ENCODE results near the gene CCDC141.

CCDC141 gene

DNA sequence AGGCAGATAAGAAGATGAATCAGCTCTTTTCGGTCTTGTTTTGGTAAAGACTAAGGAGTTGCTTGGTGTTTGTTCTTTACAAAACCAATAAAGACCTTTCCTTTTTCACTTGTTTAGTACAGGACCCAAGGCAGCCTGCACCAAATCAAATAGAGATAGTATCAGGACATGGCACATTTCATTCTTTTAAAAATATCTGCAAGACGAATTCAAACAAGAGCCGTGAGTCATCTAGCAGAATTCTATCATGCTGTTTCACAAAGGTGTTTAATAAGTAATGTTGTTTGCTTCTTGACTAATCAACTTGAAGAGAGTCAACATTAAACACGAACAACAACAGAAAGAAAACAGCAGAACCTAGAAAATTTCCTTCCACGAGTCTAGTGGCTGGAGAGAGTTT lies 139.9 kb downstream of the CCDC141 start:
- no peak for DNase-seq

DNA sequence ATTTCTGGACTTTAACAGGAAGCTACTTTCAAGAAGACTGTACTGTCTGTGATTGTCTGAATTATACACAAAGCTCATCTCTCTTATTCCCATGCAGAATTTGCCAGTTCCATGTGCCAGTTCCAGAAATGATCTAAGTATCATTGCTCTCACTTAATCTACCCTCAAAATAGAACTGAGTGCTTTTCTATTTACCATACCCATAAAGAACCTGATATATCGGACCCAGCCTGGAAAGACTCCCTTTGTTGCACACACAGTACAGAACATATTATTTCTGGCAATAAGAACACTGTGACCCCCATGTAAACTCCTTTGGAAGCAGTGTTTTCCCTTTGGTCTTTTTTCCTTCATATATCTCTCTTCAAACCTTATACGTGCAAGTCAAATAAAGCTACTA lies 140.4 kb downstream of the CCDC141 start:
- no peak for DNase-seq

DNA sequence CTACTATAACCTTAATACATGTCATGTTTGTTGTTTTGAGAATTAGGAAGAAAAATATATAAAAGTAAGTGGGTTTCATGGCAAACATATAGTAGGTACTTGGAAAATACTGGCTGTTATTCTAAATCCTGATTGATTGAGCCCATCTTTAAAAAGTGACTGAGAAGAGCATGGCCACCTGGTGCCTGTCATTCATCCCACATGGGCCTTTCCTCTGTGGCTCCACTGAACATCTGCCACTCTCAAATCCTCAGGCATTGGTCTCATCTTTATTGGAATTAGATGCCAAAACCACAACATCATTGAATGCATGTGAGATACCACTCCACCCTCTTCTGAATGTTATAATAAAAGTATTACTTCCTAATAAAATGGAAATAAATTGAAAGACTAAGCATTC lies 141.1 kb downstream of the CCDC141 start:
- DNase-seq, result no peak

DNA sequence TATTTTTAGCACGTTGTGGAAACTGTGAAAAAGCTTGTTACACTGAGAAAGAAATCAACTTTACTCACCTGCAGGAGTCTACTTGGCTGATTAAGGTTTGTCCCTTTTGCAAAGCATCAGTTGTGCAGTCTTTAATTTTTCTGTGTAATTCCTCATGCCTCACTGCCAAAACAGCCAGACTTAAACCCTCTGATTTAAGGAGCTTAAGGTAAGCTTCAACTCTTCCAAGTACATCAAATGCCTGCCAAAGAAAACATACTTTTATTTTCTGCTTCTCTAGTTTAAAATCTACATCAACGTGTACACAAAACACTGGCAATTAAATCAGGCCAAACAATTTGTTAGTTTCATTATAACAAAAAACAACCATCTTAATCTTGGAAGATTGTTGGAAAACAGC lies 144.7 kb downstream of the CCDC141 start:
- no peak for DNase-seq

DNA sequence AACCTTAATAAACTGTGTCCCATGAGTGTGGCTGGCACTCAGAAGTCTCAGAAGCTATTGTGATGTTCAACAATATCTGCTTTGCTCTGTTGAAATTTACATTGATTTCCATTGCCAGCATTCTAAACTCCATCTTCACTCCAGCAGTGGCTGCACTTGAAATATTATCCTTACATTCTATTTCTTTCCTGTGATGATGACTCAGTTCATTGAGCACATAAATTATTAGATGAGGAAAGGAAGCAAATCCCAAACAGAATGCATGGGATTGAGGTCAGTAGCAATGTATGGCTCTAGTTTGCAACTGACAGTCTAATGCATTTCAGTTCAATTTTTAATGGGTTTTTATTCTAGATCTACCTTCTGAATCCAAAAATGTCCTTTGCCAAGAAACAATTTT lies 150.3 kb downstream of the CCDC141 start:
- no peak for DNase-seq

DNA sequence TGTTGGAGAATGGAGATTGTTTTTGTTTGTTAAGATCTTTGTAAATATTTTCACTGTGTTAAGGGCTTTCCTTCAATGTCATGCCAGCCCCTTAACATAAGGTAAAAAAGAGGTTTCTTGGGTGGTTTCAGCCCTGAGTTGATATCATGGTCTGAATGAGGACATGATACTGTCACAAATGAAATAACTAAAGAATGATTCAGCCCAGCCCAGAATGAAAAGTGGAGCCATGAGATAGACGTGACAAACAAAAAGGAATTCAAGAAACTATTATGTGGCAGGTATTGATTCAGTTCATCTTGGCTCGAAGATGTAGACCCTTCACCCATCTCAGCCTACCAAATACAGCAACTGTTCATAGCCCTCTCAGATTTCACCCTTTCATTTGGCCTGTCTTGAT lies 154.1 kb downstream of the CCDC141 start:
- no peak for DNase-seq

DNA sequence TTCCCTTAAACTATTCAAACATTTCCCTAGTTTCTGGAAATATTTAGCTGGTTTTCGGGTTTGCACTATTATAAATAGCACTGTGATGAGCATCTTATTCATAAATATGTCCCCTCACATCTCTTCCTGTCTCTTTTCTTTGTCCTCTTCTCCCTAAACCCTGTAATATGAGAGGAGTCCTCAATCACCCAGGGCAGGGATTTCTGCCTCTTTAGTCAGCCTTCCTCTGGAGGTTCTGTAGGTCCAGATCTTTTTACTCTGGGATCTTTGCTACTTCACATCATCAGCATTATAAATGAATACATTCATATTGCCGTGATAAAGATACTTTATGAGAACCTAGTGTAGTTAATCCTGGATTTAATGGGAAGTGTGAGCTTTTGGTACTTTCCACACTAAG lies 154.8 kb downstream of the CCDC141 start:
- DNase-seq, result no peak

DNA sequence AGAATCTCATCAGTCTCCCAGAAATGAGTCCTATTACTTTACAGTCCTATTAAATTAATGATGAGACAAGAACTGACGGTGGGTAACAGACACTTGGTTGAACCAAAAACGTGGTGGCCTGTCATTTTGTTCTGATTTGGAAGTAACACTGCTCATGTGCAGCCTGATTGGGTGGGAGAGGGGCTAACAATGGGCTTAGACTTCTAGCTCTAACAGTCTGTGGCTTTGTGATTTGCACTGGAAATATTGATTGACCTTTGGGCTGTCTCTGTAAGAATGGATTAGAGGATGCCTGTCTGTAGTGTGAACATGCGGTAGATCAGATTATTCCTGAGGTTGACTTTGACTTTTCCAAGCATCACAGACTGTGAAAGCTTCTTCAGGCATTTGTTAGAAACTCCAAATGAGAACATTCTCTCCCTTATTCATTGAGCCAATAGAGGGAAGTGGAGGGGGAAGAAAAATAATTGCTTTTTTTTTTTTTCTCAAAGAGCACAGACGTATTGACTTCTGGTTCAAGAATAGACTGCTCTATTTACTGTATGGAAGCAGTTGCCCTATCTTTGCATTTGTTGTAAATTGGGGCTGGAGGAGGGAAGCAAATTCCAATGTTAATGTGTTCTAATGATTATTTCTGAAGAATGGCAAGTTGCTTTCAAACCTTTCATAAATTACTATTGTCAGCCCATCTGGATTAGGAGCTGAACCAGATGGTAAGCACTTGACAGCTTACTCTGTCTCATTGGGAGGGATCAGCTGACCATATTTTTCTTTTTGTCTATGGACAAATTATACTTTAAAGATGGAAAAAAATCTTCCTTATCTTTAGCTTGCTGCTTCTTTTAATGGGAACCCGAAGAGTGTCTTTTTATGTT lies 156.9 kb downstream of the CCDC141 start:
- DNase-seq, result no peak

DNA sequence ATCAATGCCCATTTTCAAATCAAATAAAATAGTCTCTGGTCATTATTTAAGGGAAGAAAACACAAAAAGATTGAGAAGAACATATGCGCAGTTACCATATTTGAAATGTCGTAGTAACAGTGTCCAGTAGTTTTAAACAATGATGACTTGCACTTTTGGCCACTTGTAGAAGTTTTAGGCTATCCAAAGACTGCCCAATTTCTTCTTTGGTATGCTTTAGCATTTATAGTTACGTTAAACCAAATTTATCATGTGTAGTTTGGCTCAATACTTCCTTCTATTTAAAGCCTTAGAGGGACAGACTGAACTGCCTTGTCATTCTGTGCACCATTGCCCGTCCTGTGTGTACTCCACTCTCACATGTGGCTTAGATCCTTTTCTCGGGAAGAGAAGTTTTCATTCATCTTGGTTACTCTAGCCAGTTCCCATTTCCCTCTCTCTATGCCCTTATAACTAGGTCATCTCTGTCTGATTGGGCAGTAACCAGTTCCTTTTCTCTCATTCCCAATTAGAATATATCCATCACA lies 157.9 kb downstream of the CCDC141 start:
- DNase-seq, result no peak

DNA sequence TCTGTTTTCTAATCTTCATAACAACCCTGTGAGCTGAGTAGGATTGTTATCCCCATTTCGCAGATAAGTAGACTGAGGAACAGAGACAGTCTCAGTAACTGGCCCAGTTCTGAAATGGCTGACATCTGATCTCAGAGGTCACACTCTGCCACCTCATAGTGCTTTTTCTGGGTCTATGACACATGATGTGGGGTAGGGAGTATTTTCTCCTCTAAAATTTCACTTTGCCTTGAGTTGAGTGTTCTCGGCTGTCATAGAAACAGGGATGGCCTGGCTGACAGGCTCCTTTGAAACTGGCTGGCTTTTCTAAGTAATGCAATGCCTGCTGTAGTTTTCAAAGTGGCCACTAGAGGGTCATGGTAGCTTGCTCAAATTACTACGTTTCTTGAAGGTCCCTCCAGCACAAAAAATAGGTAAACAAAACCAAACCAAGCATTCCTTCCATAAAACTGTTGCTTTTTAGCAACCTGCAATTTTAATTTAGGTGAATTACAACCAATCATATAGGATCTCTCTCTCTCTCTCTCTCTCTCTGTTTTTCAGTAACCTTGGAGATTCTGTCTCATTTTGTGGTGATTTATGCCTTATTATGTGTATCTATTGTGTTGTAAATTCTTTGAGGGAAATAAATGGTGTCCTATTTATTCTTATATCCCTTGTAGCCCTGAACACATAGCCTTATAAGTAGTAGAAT lies 158.5 kb downstream of the CCDC141 start:
- DNase-seq, result peak; percentile 10

DNA sequence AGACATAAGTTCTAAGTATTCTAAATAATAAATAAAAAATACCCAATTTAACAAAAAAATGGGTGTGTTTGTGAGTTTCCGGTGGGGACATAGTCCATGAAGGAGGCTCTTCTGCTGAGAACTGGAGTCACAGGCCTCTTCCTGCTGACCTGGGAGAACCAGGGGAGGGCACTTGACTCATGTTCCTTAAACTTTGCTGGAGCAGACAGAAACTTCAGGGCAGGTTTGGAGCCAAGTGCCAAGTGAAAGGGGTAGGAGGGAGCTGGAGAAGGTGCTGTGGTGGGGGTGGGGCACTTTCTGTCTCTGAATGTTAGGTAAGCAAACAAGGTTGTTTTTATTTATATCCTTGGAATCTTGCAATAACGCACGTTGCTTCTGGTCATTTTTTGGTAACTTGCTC lies 163.9 kb downstream of the CCDC141 start:
- DNase-seq, result no peak

DNA sequence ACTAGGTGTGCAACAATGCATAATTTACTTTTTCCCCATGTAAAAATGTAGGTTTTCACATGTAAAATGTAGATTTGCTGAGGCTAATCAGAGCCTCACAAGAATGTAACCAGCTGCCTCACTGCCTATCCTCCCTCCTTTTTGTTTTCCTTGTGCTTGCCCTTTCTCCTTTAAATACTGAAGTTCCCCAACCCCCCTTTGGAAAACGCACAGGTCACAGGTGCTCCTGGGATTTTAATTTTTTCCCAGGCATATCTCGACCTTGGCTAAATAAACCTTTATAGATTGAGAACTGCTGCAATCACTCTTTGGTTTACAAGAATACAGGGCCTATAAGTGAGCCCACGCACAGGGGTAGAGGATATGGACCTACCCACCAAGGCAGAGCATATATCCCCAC lies 165.5 kb downstream of the CCDC141 start:
- no peak for DNase-seq

DNA sequence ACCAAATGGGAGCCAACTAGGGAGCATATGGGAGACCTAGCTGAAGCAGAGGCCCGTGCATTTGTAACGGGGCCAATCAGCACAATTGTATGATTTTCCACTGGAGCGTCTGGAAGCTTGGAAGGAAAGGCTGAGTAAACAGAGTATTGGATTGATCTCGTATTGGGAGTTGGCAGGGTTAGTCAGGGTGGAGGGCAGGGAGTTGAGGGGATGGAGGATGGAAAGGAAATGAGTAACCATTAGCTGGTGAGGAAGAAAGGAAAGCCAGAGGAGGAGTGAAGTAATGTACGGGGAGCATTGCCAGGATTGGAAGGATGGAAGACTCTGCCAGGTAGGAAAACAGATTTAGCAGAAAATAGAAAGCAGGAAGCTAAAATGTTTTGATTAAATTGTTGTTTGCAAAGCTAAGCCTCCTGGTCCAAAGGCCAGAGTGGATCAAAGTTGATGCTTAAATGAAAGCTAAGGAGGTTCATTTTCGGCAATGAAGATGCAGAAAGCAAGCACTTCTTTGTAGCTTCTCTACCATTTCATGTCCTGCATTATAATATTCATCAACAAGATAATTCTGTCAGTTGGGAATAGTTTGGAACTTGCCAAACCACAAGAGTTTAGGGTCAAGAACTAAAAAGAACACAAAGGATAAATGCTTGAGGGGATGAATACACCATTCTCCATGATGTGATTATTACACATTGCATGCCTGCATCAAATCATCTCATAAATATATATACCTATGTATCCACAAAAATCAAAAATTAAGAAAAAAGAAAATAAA lies 167.1 kb downstream of the CCDC141 start:
- no peak for DNase-seq

DNA sequence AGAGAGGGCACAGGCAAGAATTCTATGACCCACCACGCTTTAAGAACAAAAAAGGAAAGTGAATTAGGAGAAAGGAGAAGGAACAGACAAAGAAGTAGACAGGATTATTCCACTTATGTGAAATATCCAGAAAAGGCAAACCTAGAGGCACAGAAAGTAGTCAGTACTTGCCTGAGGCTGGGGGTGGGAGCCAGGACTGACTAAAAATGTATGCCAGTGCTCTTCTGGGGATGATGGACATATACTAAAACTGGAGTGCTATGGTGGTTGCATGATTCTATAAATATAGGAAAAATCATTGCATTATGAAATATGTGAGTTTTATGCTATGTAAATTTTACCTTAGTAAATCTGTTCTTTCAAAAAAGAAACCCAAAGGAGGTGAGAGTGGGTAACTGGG lies 168.9 kb downstream of the CCDC141 start:
- DNase-seq, result no peak

DNA sequence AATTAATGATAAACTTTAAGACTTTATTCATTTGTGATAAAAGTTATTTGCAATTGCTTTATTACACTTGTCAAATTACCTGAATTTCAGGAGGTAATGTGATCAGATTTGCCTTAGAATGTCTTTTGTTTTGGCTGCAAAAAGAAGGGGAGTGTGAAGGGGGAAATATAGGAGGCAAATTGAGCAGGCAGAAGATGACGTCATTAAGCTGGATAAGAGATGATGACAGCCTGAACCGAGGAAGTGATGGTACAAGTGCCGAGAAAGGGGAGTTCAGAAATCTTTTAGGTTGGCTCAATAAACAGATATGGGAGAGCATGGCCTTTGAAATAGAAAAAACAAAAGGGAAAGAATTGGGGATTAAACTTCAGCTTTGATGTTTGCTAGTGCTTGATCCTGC lies 169.7 kb downstream of the CCDC141 start:
- DNase-seq, result no peak

DNA sequence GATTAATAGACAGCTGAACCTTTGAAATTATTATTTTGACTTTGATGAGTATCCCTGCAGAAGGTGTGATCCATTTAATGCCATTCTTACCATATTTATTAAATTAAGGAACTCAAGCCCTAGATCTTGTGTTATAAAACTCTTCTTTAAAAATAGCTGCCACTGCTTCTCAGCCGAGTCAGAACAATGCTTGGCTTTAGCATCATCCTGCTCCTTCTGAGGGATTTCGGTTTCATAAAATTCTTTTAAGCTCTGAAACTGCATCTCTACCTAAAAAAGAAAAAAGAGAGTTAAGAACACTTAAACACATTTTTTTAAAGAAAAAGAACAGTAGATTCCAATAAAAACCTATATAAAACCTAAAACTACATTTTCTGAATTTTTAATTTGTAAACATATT lies 172.1 kb downstream of the CCDC141 start:
- DNase-seq, result no peak

DNA sequence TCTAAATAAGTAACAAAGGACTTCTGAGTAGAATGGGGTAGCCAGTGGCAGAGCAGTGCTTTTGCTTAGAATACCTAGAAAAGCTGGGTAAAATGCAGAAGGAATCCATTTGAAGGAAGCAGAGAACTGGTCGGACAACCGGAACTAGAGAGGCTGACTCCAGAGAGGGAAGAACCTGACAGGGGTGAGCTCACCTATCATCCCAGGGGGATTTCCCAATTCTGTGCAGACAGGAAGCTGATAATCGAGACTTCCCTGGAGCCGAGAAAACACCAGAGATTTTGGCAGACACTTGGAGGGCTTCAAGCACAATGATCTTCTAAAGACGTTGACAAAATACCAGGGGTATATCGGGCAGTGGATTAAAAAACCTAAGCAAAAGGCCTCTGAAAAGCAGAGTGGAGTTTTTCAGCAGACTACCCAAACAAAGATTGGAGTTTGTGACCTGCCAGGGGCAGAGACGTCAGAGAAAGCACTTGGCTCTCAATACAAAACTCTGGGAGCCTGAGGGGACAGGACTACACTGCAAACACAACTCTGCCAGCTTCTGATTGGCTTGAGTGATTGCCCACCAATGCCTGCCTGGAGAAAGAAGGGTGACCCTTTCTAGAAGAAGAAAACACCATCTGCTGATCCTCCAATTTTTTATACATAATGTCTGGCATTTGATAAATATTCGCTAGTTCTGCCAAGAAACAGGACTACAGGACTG lies 175.3 kb downstream of the CCDC141 start:
- DNase-seq, result no peak

DNA sequence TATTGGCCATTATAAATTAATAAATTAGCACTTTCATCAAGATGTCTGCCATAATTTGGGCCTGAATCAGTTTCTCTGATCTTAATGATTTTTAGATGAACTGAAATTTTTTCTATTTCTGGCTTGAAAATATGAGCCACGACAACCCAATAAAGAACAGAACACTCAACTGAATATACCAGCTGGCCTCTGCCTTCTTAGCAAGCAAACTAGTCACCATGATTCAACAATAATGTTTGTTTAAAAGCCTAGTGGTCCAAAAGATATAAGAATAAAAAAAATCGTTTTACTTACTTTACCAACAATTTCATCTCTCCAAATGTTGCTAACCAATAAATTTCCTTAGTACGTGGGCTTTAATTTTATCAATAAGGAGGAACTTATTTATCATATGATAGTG lies 176.0 kb downstream of the CCDC141 start:
- DNase-seq, result no peak

DNA sequence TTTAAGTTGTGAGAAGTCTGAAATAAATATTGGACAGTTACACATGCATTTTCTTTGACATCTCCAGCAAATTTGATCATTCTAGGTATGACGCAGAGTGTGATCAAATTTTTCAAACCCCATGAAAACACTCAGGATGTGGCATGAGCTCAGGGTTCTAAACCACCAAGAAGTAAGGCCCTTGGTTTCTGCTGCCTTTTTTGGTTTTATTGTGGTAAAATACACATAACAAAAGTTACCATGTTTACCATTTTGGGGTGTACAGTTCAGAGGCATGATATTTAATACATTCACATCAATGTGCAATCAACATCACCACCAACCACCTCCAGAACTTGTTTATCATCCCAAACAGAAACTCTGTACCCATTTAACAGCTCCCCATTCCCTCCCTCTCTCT lies 178.4 kb downstream of the CCDC141 start:
- no peak for DNase-seq

DNA sequence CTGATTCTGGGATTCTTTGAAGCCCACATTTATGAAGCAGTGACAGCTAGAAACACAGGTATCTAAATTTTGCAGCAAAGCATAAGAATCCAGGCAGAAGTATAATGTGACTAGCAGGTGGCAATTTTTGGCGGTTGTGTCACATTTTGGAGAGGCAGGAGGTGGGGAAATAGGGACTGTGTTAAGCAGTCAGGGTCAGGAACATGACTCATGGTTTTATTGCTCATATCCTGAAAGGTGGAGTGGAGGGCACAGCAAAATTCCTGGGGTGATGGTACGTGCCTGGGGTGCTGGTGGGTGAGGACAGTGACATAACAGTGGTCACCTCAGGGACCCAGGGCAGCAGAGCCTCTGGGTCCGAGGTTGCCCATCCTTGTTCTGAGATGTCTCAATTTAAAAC lies 179.2 kb downstream of the CCDC141 start:
- no peak for DNase-seq

DNA sequence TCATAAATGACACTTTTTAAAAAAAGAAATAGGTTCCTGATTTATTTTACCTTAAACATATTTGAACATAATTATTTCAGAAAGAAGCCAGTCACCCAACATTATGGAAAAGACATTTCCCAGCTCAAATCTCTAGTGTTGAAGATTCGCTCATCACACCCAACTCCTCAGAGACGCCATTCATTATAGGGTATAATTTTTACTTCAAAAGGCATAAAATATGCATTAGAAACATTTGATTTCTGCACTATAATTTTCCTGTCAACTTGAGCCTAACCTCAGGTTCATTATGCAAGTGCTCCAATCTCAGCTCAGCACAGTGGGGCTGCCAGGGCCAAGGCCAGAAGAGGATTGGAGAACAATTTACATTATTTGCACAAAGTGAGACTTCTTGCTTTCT lies 183.9 kb downstream of the CCDC141 start:
- DNase-seq, result no peak

DNA sequence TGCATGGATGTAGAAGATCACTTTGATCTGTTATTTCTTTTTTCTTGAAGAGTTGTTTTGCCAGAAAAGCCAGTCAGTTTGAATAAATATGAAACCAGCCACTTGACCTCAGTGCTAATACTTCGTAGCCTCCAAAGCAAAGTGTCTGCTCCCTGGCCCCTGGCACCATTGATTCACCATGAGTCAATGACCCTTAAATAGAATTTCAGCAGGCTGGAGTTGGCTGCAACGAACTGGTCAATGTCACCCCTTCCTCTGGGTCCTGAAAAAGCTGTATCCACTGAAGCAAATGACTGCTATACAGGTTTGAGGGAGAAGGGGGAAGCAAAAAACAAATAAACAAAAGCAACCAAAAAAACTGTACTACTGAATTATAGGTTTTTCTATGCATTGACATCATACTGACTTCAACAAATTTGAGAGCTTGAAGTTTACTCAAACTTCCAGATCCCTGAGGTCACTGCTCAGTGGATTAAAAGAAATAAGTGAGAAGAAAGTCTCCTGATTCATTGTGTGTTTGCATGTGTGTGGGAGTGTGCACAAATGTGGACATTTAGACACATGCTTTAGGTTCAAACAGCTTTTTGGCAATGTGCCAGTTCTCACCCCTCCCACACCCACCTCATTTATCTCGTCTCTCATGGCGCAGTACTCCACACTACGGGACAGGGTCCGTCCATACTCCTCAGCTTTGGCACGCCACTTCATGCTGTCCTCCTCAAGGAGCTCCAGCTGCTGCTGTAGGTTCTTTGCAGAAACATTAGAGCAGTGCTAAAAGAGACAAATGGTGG lies 184.6 kb downstream of the CCDC141 start:
- no peak for DNase-seq
